ENCODE measurements around the gene TMBIM1. TPM values are rescaled to one million over a fixed set of nuclear protein-coding genes. Genes with fewer than 3 reads are reported as not detected.

TMBIM1 gene
- polyA plus RNA-seq, 1 donor, result 236 TPM

DNA sequence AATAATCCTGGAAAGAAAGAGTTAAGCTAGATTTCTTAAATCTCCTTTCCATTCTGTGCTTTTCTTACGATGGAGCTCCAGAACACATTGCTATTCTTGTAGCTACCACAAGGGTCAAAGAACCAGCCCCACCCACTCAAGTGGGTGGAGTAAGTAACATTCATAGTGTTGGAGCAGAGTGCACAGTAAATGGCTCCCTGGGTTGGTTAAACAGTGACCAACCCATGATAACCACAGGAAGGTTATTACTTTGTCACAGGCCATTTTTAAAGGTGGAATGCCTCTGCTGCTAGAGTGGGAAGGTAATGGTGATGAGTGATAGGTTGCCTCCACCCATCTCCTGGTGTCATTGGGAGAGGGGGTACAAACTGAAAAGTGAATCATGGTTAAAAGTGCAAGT lies 61.4 kb downstream of the TMBIM1 start:
- WGBS (ENCODE audit: insufficient coverage, low lambda C conversion rate), result 0% methylated on average over 1 of the region's 1 CpG
- Histone ChIP-seq H3K4me1 (ENCODE audit: control insufficient read depth, insufficient read depth, low read length) (peaks cover 21% of the 10 kb centered on the region), H3K27ac (ENCODE audit: low read length) (peak overlapping the region; percentile 78), H3K4me3 (ENCODE audit: low read length) (no peak overlapping the region), H3K9me3 (ENCODE audit: control insufficient read depth, low read depth, low read length) (peaks cover 3% of the 10 kb centered on the region), H3K36me3 (ENCODE audit: control insufficient read depth, insufficient read depth, low read length) (peaks cover 62% of the 10 kb centered on the region), H3K27me3 (ENCODE audit: control insufficient read depth, insufficient read depth, low read length) (no peaks in the 10 kb centered on the region)
- DNase-seq, result peak; percentile 89 to 95

DNA sequence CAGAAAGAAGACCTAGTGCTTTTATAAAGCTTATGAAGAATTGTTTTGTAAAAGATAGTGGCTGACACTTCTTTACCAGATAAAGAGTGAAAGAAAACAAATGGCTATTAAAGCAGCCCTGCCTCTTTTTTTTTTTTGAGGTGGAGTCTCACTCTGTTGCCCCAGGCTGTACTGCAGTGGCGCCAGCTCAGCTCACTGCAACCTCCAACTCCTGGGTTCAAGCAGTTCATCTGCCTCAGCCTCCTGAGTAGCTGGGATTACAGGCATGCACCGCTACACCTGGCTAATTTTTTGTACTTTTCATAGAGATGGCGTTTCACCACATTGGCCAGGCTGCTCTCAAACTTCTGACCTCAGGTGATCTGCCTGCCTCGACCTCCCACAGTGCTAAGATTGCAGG lies 62.5 kb downstream of the TMBIM1 start:
- Histone ChIP-seq H3K27me3 (ENCODE audit: control insufficient read depth, insufficient read depth, low read length) (no peaks in the 10 kb centered on the region), H3K36me3 (ENCODE audit: control insufficient read depth, insufficient read depth, low read length) (peaks cover 61% of the 10 kb centered on the region), H3K4me3 (ENCODE audit: low read length) (no peak overlapping the region), H3K4me1 (ENCODE audit: control insufficient read depth, insufficient read depth, low read length) (peaks cover 23% of the 10 kb centered on the region), H3K27ac (ENCODE audit: low read length) (peak overlapping the region; percentile 78), H3K9me3 (ENCODE audit: control insufficient read depth, low read depth, low read length) (peaks cover 3% of the 10 kb centered on the region)
- DNase-seq, result peak in 1 of 2 donors; percentile 54
- no CpG with 5 or more reads among the region's 4 CpGs for WGBS (ENCODE audit: insufficient coverage, low lambda C conversion rate)

DNA sequence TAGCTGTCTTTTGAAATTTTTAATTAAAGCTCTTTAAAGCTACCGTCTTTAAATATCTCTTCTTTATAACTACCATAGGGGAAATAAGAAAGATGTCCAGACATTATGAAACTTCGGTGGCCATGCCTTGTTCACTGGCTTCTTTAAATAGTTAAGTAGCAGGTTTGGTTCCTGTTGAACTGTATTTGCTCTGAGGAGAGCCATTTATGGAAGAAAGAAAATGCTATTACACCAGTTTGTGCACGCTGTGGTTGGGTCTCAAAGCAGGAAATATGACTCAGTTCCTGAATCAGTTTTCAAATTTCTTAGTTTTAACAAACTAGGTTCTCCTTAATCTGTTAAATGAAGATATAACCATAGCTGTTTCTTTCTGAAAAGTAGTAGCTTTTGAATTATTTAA lies 63.1 kb downstream of the TMBIM1 start:
- Histone ChIP-seq H3K4me1 (ENCODE audit: control insufficient read depth, insufficient read depth, low read length) (peaks cover 23% of the 10 kb centered on the region), H3K27ac (ENCODE audit: low read length) (peak overlapping the region; percentile 78), H3K9me3 (ENCODE audit: control insufficient read depth, low read depth, low read length) (peaks cover 3% of the 10 kb centered on the region), H3K27me3 (ENCODE audit: control insufficient read depth, insufficient read depth, low read length) (no peaks in the 10 kb centered on the region), H3K36me3 (ENCODE audit: control insufficient read depth, insufficient read depth, low read length) (peaks cover 63% of the 10 kb centered on the region), H3K4me3 (ENCODE audit: low read length) (no peak overlapping the region)
- peak; percentile 18 to 23 for DNase-seq
- 0% methylated on average over 1 of the region's 3 CpGs for WGBS (ENCODE audit: insufficient coverage, low lambda C conversion rate)

DNA sequence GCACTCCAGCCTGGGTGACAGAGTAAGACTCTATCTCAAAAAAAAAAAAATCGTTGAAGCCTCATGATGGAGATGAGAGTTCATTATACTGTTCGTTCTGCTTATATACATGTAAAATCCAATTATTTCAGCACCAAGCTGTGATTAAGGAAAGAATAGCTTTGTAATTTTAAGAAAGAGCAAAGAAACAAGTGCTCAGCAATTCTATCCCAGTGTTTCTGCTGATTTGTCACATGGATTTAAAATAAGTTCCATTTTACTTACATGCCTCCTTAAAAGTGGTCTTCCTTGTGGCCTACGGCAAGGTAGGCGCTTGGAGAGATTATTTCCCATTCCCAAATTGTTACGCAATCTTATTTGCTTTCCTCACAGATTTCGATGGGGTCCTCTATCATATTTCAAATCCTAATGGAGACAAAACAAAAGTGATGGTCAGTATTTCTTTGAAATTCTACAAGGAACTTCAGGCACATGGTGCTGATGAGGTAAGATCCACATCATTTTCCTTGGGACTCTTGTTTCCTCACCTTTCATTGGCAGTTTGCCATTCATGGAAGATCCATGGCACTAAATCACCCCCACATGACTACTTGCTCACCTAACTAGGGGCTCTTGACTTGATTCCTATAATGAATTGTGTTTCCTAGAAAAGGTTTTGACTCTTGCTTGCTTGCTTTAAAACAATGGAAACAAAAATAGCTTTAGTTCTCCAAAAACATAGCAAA lies 63.8 kb downstream of the TMBIM1 start:
- Histone ChIP-seq H3K27ac (ENCODE audit: low read length) (peak overlapping the region; percentile 78), H3K9me3 (ENCODE audit: control insufficient read depth, low read depth, low read length) (peaks cover 3% of the 10 kb centered on the region), H3K4me1 (ENCODE audit: control insufficient read depth, insufficient read depth, low read length) (peaks cover 23% of the 10 kb centered on the region), H3K27me3 (ENCODE audit: control insufficient read depth, insufficient read depth, low read length) (no peaks in the 10 kb centered on the region), H3K36me3 (ENCODE audit: control insufficient read depth, insufficient read depth, low read length) (peaks cover 61% of the 10 kb centered on the region), H3K4me3 (ENCODE audit: low read length) (no peak overlapping the region)
- DNase-seq, result peak in 1 of 2 donors; percentile 41
- WGBS (ENCODE audit: insufficient coverage, low lambda C conversion rate), result 53% methylated on average over 4 of the region's 6 CpGs

DNA sequence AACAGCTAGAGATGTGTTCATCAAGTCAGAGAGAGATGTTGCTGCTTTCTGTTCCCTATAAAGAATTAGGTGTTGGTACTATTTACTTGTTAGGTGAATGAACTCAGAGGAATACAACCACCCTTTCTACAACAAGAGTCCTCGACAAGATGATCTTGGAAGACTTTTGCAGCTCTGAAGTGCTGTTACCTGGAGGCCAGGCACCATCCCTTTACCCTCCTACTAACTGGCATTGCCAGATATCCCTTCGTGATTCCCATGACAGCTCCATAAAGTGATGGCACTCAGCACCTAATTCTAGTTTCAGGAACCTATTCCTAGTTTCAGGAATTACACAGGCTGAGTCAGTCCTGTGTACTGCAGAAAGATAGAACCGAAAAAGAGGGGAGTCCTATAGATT lies 65.4 kb downstream of the TMBIM1 start:
- no peaks in the 10 kb centered on the region for H3K9me3 ChIP-seq (ENCODE audit: control insufficient read depth, low read depth, low read length)
- no peak overlapping the region for H3K27ac ChIP-seq (ENCODE audit: low read length)
- no CpG with 5 or more reads among the region's 3 CpGs for WGBS (ENCODE audit: insufficient coverage, low lambda C conversion rate)
- peaks cover 58% of the 10 kb centered on the region for H3K36me3 ChIP-seq (ENCODE audit: control insufficient read depth, insufficient read depth, low read length)
- no peak for DNase-seq
- H3K27me3 ChIP-seq (ENCODE audit: control insufficient read depth, insufficient read depth, low read length), result no peaks in the 10 kb centered on the region
- H3K4me3 ChIP-seq (ENCODE audit: low read length), result no peak overlapping the region
- peaks cover 26% of the 10 kb centered on the region for H3K4me1 ChIP-seq (ENCODE audit: control insufficient read depth, insufficient read depth, low read length)

Other genes with a start within 250 kb of the TMBIM1 start
- 0.69 TPM for gene RUFY4, start 223.2 kb downstream of the TMBIM1 start, polyA plus RNA-seq
- 0.12 TPM for gene CXCR2, start 166.5 kb downstream of the TMBIM1 start, polyA plus RNA-seq
- gene CXCR1, start 125.5 kb downstream of the TMBIM1 start, polyA plus RNA-seq, result 0.01 TPM
- gene ARPC2, start 75.3 kb downstream of the TMBIM1 start, polyA plus RNA-seq, result 269 TPM
- gene GPBAR1, start 31.5 kb downstream of the TMBIM1 start, polyA plus RNA-seq, result 3.9 TPM
- 105 TPM for gene AAMP, start 22.4 kb downstream of the TMBIM1 start, polyA plus RNA-seq
- 103 TPM for gene PNKD, start 22.0 kb downstream of the TMBIM1 start, polyA plus RNA-seq
- gene CATIP, start 64.4 kb upstream of the TMBIM1 start, polyA plus RNA-seq, result 0.12 TPM
- 0.84 TPM for gene SLC11A1, start 89.8 kb upstream of the TMBIM1 start, polyA plus RNA-seq
- gene CTDSP1, start 107.4 kb upstream of the TMBIM1 start, polyA plus RNA-seq, result 177 TPM
- 498 TPM for gene VIL1, start 126.6 kb upstream of the TMBIM1 start, polyA plus RNA-seq